Central memory CD4-positive, alpha-beta T cell (primary cell): ENCODE data around the gene FIBIN.
"Not testable (repeated sequence)": the region's sequence is repeated elsewhere in the genome, so short reads cannot be mapped to it uniquely, and the experiment has no call there.

Source experiments
- DNase-seq: peaks from one replicate; pipeline ENCODE4 v3.0.0; 2022

Gene FIBIN

DNA sequence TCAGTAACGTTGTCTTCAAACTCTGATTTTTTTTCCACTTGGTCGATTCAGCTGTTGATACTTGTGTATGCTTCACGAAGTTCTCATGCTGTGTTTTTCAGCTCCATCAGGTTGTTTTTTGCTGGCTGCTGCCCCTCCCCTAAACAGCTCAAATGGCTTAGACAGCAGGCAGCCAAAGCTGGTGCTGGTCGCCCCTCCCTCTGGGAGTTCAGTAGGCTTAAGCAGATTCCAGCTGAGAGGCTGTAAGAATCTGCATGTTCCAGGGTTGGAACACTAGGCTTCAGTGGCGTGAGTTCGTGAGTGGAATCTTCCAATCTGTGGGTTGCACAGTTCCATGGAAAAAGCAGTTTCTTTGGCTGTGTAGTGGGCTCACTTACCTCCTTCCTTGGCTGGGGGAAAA is 10.3 kb upstream of the FIBIN start:
- DNase-seq = no peak

DNA sequence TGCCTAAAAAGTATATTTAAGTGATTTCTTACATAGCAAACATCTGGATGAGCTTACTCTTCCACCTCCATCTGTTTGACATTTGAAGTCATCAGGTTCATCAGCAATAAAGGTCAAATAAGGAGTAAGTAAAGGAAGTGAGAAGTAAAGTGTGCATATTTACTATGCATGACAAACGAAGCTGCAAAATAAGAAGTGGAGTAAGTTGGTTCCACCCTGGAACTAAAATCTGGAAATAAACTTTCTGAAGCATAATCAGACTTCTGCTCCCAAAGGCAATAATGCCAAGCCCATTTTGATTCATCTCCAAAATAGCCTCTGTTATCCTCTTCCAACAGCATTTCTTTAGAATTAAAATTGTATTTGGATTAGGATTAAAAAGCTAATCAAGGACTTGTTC is 8.4 kb upstream of the FIBIN start:
- DNase-seq = no peak

DNA sequence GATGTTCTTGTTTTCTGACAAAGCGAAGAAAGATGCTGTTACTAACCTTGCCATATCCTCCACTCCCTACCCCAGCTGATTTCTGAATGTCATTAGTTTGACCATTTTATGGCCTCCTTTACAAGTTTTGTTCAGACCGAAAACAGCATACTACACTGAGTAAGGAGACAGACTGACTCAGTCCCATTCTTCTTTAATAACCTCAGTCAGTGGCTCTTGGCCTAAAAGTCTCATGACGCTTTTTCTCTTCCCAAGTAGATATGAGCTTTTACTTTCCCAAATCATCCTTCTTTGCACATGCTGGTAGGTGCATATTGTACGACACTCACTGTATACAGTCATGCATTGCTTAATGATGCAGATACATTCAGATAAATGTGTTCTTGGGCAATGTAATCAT is 8.0 kb upstream of the FIBIN start:
- DNase-seq = no peak

DNA sequence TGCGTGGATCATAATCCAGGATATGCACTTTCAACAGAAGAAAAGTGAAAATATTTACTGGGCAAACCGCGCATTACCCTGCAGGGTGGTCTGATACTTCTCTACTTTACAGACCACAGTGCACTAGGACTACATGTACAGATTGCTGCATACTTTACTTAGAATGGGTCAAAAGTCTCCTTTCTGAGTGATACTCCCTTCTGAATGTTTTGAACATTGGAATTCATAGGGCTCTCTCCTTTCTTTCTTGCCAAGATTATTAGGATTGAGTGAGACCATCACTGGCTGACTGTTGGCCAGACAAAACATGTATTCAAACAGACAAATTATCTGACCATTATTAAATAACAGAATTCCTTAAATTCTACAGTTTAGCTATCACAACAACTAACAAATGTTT is 6.6 kb upstream of the FIBIN start:
- no peak for DNase-seq

DNA sequence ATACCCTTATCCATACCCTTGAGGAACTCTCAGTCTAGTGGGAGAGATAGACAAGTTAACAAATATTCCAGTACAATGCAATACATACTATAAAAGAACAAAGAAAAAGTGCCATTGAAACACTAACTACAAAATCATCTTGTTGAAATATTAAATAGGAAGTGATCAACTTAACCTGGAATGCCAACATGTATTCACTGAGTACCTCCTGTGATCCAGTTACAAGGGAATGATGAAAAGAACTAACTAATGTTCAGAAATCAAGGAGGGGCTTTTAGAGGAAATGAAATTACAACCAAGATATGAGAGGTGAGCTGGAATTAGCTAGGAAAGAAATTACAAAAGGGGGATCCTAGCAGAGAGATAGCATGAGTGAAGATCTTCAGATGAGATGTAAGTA is 6.2 kb upstream of the FIBIN start:
- DNase-seq = no peak

DNA sequence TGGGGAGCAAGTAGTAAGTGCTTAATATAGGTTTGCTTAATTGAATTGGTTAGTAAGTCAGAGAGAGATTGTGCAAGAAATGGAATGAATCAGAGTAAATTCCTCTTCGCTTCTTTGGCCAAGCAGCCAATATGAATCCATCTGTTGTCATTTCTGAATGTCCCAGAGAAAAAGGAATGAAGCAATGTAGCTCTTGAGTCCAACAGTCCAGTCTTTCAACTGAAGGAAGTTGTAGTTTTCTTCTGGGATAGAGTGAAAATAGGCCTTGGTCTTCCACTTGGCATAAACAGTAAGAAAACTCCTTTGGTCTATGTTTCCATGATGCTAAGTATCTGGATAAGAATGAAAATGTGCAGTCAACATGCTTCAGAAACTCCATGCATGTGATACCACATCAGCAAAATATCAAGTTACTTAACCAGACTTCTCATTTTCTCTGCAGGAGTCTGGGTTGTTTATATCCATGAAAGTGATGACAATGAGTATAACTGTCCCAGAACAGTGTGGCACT is 1.8 kb upstream of the FIBIN start:
- DNase-seq = no peak

DNA sequence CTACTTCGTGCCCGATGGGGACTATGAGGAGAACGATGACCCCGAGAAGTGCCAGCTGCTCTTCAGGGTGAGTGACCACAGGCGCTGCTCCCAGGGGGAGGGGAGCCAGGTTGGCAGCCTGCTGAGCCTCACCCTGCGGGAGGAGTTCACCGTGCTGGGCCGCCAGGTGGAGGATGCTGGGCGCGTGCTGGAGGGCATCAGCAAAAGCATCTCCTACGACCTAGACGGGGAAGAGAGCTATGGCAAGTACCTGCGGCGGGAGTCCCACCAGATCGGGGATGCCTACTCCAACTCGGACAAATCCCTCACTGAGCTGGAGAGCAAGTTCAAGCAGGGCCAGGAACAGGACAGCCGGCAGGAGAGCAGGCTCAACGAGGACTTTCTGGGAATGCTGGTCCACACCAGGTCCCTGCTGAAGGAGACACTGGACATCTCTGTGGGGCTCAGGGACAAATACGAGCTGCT is 751 bp downstream of the FIBIN start:
- no peak for DNase-seq

DNA sequence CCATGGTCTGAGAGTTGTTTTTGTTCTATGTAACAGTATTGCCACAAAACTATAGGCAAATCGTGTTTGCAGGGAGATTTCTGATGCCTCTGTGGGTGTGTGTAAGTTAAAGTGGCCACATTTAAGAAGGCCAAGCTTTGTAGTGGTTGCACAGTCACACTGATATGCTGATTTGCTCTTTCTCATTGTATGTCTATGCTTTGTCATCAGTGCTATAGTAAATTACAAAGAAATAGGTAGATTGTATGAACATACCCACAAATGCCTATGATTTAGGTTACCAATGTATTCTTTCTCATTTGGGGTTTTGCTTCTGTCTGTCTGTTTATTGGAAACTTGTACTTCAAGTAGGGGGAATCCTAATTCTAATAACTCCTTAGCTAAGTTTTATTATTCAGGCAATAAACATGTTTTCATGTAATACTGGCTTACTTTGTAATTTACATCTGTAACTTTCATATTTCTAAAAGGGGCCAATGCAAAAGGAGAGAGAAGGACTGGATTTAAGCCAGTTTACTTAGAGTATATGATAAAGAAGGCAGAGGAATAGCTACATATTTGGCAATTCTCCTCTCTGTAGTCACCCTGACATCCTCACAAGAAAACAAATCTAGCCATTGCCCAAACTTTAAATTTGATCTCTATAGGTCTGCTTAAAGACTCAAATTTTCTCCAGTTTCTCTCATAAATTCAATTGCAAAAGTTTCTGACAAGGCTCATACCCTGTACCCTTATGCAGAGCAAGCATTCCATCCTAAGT is 2.0 kb downstream of the FIBIN start:
- DNase-seq = no peak

DNA sequence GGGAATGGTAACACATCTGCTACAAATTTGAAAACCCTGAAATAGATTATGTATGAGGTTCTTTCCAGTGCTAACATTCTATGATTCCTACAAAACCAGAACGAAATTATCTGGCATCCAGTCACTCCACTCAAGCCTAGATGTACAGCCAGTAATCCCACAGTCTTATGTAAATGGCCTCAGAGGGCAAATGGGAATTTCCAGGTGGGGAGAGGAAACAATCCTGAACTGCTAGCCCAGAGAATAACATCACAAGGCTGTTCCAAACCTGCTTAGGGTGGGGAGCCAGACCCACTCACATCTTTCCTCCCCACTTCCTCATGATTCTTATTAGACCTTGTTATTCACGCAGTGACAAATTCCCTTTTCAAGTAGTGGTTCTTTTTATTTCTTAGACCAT is 3.5 kb downstream of the FIBIN start:
- no peak for DNase-seq

DNA sequence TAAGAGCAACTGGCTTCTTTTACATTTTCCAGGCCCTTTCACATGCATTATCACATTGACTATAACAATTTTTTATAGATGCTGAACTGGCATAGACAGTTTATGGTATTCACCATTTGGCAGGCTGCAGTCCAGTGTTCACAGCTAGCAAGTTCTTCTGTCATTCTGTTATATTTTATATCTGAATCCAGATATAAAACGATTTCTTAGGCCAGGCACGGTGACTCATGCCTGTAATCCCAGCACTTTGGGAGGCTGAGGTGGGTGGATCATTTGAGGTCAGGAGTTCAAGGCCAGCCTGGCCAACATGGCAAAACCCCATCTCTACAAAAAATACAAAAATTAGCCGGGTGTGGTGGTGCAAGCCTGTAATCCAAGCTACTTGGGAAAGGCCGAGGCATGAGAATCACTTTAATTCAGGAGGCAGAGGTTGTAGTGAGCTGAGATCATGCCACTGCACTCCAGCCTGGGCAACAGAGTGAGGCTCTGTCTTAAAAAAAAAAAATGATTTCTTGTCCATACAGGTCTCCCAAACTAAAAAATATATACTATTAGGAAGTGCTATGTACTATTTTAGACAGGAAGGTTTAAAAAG is 7.3 kb downstream of the FIBIN start:
- not testable (repeated sequence) for DNase-seq

DNA sequence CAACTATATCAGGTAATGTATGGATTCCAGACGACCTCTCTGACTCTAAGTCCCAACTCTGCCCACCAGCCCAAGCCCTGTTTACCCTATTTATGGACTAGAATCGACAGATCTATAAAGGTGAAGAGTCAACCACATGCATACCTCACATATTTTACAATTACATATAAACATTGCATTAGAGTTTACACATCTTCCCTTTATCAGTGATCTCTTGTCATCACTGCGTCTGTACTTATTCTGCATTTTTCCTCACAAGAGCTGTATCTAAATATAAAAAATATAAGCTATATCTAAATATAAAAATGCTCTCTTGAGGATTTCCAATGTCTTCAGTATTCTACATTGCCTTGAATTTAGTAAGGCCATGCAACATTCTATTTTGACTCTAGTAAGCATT is 8.5 kb downstream of the FIBIN start:
- no peak for DNase-seq

DNA sequence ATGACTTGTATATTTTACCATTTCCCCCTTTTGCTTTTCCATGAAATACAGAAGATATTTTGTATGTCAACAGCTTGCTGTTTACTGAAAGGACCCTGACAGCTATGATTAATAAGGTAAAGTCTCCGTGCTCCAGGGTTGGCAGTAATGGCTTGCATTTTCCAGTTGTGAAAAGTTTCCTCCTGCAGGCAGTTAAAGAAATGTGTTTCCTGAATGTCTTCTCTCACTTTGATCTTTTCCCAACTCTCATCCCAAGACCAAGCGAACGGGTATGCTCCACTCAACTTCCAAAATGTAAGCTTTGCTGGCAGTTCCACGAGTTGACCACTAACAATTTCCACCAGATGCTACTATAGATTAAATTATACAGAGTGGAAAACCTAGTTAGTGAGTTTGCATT is 8.9 kb downstream of the FIBIN start:
- DNase-seq = no peak

DNA sequence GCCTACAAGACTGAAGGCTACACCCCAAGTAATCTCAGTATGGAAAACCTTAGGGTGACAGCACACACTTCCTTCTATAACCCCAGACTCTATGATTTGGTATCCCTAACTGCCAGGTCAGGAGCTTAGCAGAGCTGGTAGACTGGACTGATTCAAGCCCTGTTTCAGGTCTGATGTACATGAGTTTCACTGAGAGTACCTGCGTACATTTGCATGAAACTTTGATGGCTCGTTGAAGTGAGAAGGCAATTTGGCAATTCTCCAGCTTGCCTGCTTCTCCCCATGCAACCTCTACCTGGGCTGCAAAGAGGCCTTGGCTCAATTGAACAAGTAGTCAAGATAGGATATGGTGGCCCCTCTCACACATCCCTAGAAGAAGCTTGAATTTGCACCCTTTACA is 10.2 kb downstream of the FIBIN start:
- no peak for DNase-seq

DNA sequence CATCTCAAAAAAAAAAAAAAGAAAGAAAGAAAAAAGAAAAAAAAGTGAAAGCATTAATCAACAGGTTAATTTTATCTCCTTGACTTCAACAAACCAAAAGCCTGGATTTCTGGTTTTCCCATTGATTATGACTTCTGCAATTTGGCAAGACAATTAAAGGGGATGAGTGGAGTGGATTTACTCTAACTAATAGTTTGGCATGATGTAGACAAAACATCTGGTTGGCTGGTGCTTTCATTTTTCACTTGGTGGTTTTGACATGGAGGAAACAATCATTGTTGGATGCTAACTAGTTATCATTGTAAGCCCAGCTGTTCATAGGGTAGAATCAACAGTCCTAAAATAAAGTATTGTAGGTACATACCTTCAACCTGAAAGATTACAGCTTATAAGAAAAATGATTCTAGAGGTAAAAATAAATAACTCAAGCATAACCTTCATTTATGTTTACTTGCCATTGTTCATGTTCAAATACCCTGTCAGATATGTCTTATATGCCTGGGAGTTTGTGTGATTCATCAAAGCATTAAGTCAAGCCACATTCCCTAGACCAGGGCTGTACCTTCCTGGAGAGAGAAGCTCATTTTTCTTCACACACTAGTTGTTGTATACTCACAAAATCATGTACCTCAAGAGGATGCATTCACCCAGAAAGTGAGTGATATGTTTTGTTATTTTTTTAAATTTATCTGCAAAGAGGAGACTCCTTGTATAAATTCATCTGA is 15.1 kb downstream of the FIBIN start:
- no peak for DNase-seq

DNA sequence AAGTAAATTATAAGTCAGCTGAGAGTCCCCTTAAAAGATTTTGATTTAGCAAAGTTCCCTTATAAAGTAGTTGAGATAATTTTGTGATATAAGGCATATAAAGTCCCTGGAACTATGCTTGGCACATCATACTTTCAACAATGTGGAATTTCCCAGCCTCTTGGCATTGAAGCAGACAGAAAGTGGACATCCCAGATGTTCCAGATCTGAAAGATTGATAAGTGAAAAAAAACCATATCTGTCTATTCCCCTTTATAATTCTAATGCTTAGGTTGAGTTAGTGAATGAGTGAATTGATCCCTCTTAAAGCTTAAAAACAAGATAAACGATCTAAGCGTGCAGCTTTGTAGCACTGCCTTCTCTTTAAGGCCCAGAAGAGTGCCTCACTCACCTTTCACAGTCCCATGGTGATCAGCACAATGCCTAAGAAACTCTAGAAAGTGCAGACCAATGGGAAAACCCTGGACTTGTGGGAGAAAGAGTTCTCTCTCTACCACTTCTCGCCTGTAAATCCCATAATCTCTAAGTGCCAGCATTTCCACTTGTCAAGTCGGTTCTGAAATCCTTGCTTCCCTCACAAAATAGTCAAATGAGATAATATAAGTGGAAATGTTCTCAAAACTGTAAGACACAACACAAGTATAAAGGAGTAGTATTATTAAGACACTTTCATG is 17.8 kb downstream of the FIBIN start:
- DNase-seq = no peak

DNA sequence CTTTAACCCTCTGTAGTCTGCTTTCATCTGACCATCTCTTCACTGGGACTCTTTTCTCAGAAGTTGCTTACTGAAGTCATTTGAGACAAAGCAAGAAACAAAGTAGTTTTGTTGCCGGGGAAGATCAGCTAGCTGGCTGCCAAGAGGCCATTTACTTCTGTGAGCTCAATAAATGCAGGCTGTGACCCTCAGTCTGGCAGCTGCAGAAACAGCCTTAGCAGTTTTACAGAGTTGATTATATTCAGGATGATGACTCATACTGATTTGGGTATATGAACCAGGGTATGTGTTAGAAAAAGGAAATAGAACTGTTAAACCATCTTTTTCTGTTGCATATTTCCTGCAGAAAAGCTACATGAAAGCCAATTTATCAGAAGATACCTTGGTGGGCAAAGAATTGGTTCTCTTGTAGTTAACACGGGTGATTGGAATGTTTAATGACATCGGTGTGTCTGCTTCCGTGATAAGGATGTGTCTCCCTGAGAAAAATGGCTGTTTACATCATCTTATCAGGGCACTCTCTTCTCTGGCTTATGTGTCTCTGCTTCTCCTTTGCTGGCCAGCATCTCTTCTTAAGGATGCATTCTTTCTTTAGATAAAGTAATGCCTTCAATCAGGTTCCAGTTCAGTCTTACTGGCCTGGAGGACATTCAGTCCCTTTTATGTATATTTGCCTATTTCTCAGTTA is 18.5 kb downstream of the FIBIN start:
- no peak for DNase-seq

DNA sequence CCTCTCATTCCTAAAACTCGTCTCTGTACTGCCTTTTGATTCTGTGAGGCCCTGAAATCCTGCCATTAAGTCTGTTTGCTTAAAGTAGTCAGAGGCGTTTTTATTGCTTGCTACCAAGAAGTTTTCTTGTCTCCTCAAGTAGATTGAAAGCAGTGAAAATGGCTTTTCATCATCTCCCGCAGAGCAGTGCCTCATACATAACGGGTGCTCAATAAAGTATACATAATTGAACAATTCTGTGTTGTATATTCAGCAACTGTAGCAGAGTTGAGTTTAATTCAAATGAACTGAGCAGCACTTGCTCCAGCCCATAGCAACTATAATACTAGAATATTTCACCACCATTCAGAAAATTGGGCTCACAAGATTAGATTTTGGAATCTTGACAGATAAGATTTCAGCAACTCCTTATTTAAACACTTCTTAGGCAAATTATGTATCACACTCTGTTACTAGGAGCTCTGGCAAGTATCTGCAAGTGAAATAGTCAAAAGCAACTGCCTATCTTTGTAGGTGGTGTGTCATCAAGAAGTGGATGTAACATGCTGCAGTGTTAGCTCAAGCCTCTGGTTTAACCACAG is 20.0 kb downstream of the FIBIN start:
- no peak for DNase-seq

DNA sequence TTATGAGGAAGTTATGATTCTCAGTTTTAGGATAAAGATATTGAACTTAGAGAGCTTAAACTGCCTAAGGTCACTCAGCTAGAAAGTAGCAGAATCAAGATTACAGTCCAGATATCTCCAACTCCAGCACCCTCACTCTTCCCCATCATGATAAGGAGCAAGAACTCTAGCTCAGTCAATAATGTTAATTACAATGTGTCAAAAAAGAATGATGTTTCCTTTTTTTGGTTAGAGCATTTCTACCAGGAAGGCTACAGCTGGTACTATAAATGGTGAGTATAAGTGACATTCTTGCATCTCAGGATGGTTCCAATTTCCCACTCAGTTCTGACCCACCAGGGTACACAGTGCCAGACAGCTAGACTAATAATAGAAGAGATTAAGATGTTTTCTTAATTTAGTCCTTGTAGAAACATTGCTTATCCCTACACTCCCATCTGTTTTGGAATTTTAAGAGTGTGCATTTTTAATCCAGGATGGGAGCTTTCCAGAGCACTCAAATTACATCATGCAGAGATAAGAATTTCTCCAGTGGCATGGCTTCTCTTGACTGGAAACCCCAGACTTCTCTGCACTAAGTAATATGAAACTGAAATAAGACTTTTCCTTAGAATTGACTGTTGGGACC is 25.1 kb downstream of the FIBIN start:
- no peak for DNase-seq

DNA sequence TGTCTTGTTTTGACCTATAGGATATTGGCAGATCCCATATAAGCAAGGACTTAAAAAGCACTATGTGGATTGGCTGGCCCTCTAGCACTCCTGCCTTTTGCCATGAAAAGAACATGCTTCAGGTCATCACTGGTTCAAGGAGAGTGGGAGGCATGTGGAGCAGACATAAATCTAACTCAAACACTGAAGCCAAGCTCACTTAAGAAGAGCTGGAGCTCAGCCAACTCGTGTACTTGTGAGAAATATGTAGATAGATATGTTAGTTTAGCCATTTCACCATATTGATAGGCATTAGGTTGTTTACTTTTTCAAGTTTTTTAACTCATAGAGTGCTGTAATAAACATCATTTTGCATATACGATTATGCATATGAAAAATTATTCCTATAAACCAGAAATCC is 26.8 kb downstream of the FIBIN start:
- DNase-seq = no peak

DNA sequence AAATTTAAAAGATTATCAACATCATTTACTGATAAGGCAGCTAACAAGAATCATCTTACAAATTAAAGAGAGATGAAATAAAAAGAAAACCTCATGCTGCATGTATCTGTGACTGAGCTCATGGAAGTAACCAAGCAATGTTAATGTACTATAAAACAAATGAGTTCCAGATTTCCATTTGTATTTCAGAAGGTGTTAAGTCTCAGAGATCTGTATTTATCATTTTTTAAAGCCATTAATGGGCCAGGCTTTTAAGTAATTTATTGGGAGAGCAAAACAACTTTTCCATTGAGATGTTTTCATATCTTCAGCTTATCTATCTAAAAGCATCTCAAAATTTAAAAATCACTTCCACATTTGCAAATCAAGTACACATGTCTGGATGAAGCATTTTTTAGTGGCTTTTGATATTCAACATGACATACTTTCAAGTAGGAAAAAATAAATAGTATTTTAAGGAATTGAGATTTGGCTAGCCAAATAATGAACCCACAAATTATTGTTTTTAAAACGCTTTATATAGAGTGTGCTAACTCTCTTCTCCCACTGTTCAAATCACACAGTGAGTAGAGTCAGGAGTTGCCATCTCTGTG is 28.8 kb downstream of the FIBIN start:
- no peak for DNase-seq

DNA sequence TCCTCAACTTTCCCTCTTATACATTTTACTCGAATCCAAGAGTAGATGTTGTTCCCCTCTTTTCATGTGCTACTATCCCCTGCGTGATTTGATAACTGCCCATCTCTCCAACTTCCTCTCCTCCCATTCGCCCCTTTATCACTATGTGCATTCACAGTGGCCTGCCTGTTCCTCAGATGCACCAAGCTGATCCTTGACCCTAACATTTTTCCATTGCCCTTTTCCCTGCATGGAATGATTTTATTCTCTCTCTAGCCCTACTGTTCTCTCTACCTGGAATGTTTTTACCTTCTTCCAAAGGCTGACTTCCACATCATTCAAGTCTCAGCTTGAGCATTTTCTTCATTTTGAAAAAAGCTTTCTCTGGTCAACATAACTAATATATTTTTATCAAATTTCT is 31.0 kb downstream of the FIBIN start:
- DNase-seq = no peak
